Hepatocyte (in vitro differentiated cells): ENCODE data around the gene UMAD1. TPM values are rescaled to one million over a fixed set of nuclear protein-coding genes. Genes with fewer than 3 reads are reported as not detected.

Experiments used
- DNase-seq: peaks from one replicate; pipeline ENCODE4 v3.0.0-alpha.2; 2016; ENCODE audit warnings: low spot score
- H2AFZ ChIP-seq: fragments of 200-600 bp; sonication (generic); 2 replicates; pipeline ENCODE4 v1.6.0; 2016; ENCODE audit warnings: antibody characterized with exemption, mild to moderate bottlenecking
- H3K27ac ChIP-seq: fragments of 200-600 bp; sonication (generic); 2 replicates; pipeline ENCODE4 v1.5.1; 2016; ENCODE audit warnings: mild to moderate bottlenecking
- H3K27me3 ChIP-seq: fragments of 200-600 bp; sonication (generic); 2 replicates; pipeline ENCODE4 v1.6.1; 2016
- H3K36me3 ChIP-seq: fragments of 200-600 bp; sonication (generic); replicated peaks from 2 replicates; pipeline ENCODE4 v1.5.1; 2016; ENCODE audit warnings: low read depth; ENCODE audit not compliant: insufficient read depth
- H3K4me1 ChIP-seq: fragments of 200-600 bp; sonication (generic); 2 replicates; pipeline ENCODE4 v1.5.1; 2016; ENCODE audit warnings: mild to moderate bottlenecking, moderate library complexity; ENCODE audit not compliant: insufficient read depth
- H3K4me2 ChIP-seq: fragments of 200-600 bp; sonication (generic); 2 replicates; pipeline ENCODE4 v1.6.0; 2016
- H3K4me3 ChIP-seq: fragments of 200-600 bp; sonication (generic); 2 replicates; pipeline ENCODE4 v1.5.1; 2016; ENCODE audit warnings: mild to moderate bottlenecking
- H3K79me2 ChIP-seq: fragments of 200-600 bp; sonication (generic); 2 replicates; pipeline ENCODE4 v1.6.0; 2017; ENCODE audit warnings: mild to moderate bottlenecking
- H3K9me2 ChIP-seq: fragments of 200-600 bp; sonication (generic); replicated peaks from 2 replicates; pipeline ENCODE4 v1.6.0; 2017; ENCODE audit warnings: mild to moderate bottlenecking; ENCODE audit not compliant: insufficient read depth
- H3K9me3 ChIP-seq: fragments of 200-600 bp; sonication (generic); 2 replicates; pipeline ENCODE4 v1.5.1; 2016; ENCODE audit warnings: low read depth, mild to moderate bottlenecking
- H4K20me1 ChIP-seq: fragments of 200-600 bp; sonication (generic); 2 replicates; pipeline ENCODE4 v1.6.0; 2016; ENCODE audit warnings: mild to moderate bottlenecking; ENCODE audit not compliant: insufficient read depth, poor library complexity, severe bottlenecking
- CTCF ChIP-seq: fragments of 200-600 bp; sonication (generic); IDR thresholded peaks from 2 replicates; pipeline ENCODE4 v1.5.1; 2016; ENCODE audit warnings: antibody characterized with exemption, mild to moderate bottlenecking; ENCODE audit not compliant: poor library complexity
- EZH2 ChIP-seq: fragments of 200-600 bp; sonication (generic); IDR thresholded peaks from 2 replicates; pipeline ENCODE4 v1.6.1; 2016; ENCODE audit warnings: antibody characterized with exemption, mild to moderate bottlenecking, borderline replicate concordance
- EZH2phosphoT487 ChIP-seq: fragments of 200-600 bp; sonication (generic); IDR thresholded peaks from one replicate; pipeline ENCODE4 v1.6.1; 2018; ENCODE audit warnings: antibody characterized with exemption, mild to moderate bottlenecking, low read depth, moderate library complexity; ENCODE audit not compliant: unreplicated experiment, severe bottlenecking
- WGBS: methylation state at CpG from one replicate; pipeline ENCODE4 v1.1.6; 2016; ENCODE audit warnings: low lambda C conversion rate; ENCODE audit errors: missing lambda C conversion rate; 5-methylcytosine and 5-hydroxymethylcytosine counted together
- polyA plus RNA-seq: library from polyadenylated mRNA; unstranded; fragments of >200 nt; fragmentation: Nextera tagmentation; extraction: Ambion mirVana; gene quantifications from 2 replicates; pipeline ENCODE4 v1.2.1, GENCODE V29; 2016
- total RNA-seq: library from RNA; depleted of rRNA; stranded (reverse); fragments of >200 nt; gene quantifications from 2 replicates; pipeline ENCODE4 v1.2.3, GENCODE V29; 2014

UMAD1 gene
- total and polyA plus RNA-seq, 2 experiments from 2014 or later = 15.7 to 29.0 TPM

GRCh38 chr7:7841027-7841426, 200.5 kb downstream of the UMAD1 start:
- TF ChIP-seq CTCF = no peak
- no peak for TF ChIP-seq EZH2phosphoT487
- no peak for TF ChIP-seq EZH2
- H3K4me1 ChIP-seq = no peaks in the 10 kb centered on the region
- no peaks in the 10 kb centered on the region for H3K9me2 ChIP-seq
- H3K27me3 ChIP-seq = no peaks in the 10 kb centered on the region
- no peaks in the 10 kb centered on the region for H3K9me3 ChIP-seq
- H4K20me1 ChIP-seq = no peaks in the 10 kb centered on the region
- no peaks in the 10 kb centered on the region for H3K36me3 ChIP-seq
- H3K4me3 ChIP-seq = no peak overlapping the region
- DNase-seq = no peak
- H3K4me2 ChIP-seq = no peak overlapping the region
- H3K27ac ChIP-seq = no peak overlapping the region
- no peak overlapping the region for H2AFZ ChIP-seq
- no peaks in the 10 kb centered on the region for H3K79me2 ChIP-seq
- WGBS = 91% methylated on average over 7 of the region's 7 CpGs

- Histone ChIP-seq H4K20me1 (no peaks in the 10 kb centered on the region), H2AFZ (no peak overlapping the region), H3K79me2 (no peaks in the 10 kb centered on the region), H3K27ac (no peak overlapping the region), H3K9me2 (no peaks in the 10 kb centered on the region), H3K9me3 (no peaks in the 10 kb centered on the region), H3K4me1 (no peaks in the 10 kb centered on the region), H3K4me3 (no peak overlapping the region), H3K36me3 (no peaks in the 10 kb centered on the region), H3K27me3 (no peaks in the 10 kb centered on the region), H3K4me2 (no peak overlapping the region)
- TF ChIP-seq CTCF (no peak), EZH2phosphoT487 (no peak), EZH2 (no peak)
- DNase-seq = no peak
- WGBS = 86% methylated on average over 5 of the region's 5 CpGs
Measured at GRCh38 chr7:7843240-7843639, 202.7 kb downstream of the UMAD1 start.

DNA sequence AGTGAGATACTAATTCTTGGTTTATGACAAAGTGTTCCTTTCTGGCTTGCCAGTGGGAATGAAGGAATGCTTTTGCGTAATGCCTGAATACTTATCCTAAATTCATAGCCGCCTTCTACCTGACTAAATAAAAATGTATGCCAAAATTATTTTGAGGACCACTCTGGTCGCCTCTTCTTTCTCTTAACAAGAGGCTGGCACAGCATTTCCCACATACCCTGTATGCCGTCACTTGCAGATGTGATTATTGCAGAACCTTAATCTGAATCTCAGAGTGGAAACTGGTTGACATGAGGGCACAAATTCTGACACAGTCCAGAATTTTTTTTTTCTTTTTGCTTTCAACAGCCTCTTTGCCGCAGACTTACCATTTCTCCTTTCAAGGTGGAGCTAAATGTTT, 203.4 kb downstream of the UMAD1 start:
- no peak overlapping the region for H2AFZ ChIP-seq
- no peaks in the 10 kb centered on the region for H3K79me2 ChIP-seq
- H3K9me3 ChIP-seq = no peaks in the 10 kb centered on the region
- no peaks in the 10 kb centered on the region for H3K36me3 ChIP-seq
- no peaks in the 10 kb centered on the region for H3K27me3 ChIP-seq
- H3K4me1 ChIP-seq = no peaks in the 10 kb centered on the region
- no peak overlapping the region for H3K27ac ChIP-seq
- no peak for DNase-seq
- no peak overlapping the region for H3K4me2 ChIP-seq
- 77% methylated on average over 5 of the region's 5 CpGs for WGBS
- TF ChIP-seq EZH2phosphoT487 (no peak), EZH2 (no peak), CTCF (no peak)
- H4K20me1 ChIP-seq = no peaks in the 10 kb centered on the region
- H3K4me3 ChIP-seq = no peak overlapping the region
- no peaks in the 10 kb centered on the region for H3K9me2 ChIP-seq

DNA sequence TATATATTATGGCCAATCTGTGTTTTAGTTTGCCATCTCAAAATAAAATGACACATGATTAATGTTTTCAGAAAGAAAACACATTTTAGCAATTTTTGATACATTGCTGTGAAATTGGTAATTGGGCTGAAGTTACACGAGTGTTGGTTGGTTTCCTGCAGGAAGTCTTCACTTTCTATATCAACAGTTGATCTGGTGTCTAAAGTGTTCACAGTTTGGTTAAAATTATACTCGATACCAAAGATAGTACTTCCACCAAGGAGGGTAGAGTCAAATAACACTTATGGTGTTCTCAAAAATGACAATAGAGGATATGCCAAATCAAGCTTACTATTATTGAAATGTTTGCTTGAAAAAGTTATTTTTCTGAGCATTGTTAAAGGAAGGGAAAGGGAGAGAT, 207.7 kb downstream of the UMAD1 start:
- Histone ChIP-seq H3K9me3 (no peaks in the 10 kb centered on the region), H3K27ac (no peak overlapping the region), H3K27me3 (no peaks in the 10 kb centered on the region), H3K36me3 (no peaks in the 10 kb centered on the region), H3K79me2 (no peaks in the 10 kb centered on the region), H3K9me2 (no peaks in the 10 kb centered on the region), H3K4me3 (no peak overlapping the region), H4K20me1 (no peaks in the 10 kb centered on the region), H2AFZ (no peak overlapping the region), H3K4me2 (no peak overlapping the region), H3K4me1 (no peaks in the 10 kb centered on the region)
- 90% methylated on average over 2 of the region's 2 CpGs for WGBS
- DNase-seq = no peak
- TF ChIP-seq CTCF = no peak
- no peak for TF ChIP-seq EZH2phosphoT487
- TF ChIP-seq EZH2 = no peak
